ENCODE data around the gene NUAK2. TPM values are rescaled to one million over a fixed set of nuclear protein-coding genes. Genes with fewer than 3 reads are reported as not detected.
A peak's percentile ranks its signal among the peaks of the same experiment; 100 is the strongest.

Gene NUAK2
- total and polyA plus RNA-seq, 2 donors (not counting 3 experiments of a cell fraction or from before 2014, with no cell fraction given), result 1.8 to 2.5 TPM

- Histone ChIP-seq H3K4me2 (ENCODE audit: insufficient read depth, low read length) (no peak overlapping the region), H2AFZ (ENCODE audit: low read depth, low read length) (no peak overlapping the region), H3K79me2 (ENCODE audit: control insufficient read depth, insufficient read depth, low read length) (no peaks in the 10 kb centered on the region), H3K4me3 (replicated peaks in 1 of 3; ENCODE audit: insufficient read depth in 1 of 3, low read depth in 1 of 3, low read length in 3 of 3) (no peak overlapping the region), H3K36me3 (ENCODE audit: control insufficient read depth in 2 of 2, extremely low read depth in 1 of 2, insufficient read depth in 2 of 2, low read length in 2 of 2) (peaks cover 0 to 11% of the 10 kb centered on the region in 2 experiments), H3K9ac (replicated peaks; ENCODE audit: extremely low read depth, insufficient read depth, low read length) (no peak overlapping the region), H3K4me1 (ENCODE audit: control insufficient read depth, extremely low read depth, insufficient read depth, low read length) (peaks cover 17% of the 10 kb centered on the region), H3K9me3 (replicated peaks; ENCODE audit: control insufficient read depth, insufficient read depth, low read length) (no peaks in the 10 kb centered on the region), H3K27me3 (ENCODE audit: control insufficient read depth in 2 of 2, insufficient read depth in 2 of 2, low read length in 2 of 2) (no peaks in the 10 kb centered on the region), H3K9me1 (replicated peaks; ENCODE audit: control insufficient read depth, extremely low read depth, insufficient read depth, low read length) (no peaks in the 10 kb centered on the region), H3K27ac (ENCODE audit: insufficient read depth, low read depth, low read length) (no peak overlapping the region), H4K20me1 (replicated peaks; ENCODE audit: control insufficient read depth, extremely low read depth, insufficient read depth, low read length) (no peaks in the 10 kb centered on the region)
- ChIA-PET CTCF (interaction anchor here (0.7 to 2.3 kb wide), 5 partner anchors 16 to 29 kb away, joined by 4 to 9 read pairs (median 6); partner anchors contain the start of gene NUAK2), POLR2A (no interaction called here)
- no peak for TF ChIP-seq MAX (IDR thresholded peaks at IDR 0.05; ENCODE audit: insufficient read depth, insufficient read length)
- TF ChIP-seq EZH2 (IDR thresholded peaks at IDR 0.05; ENCODE audit: borderline replicate concordance, low read depth, low read length, severe bottlenecking), result no peak
- TF ChIP-seq FOS (IDR thresholded peaks at IDR 0.05; ENCODE audit: borderline replicate concordance, insufficient read depth, low read length), result no peak
- no peak for TF ChIP-seq JUN (IDR thresholded peaks at IDR 0.05; ENCODE audit: borderline replicate concordance, insufficient read depth, insufficient read length, low read depth)
- TF ChIP-seq POLR2AphosphoS5 (IDR thresholded peaks at IDR 0.05; ENCODE audit: insufficient read depth, low read depth, low read length), result no peak
- TF ChIP-seq MYC (IDR thresholded peaks at IDR 0.05; ENCODE audit: low read depth, low read length), result no peak
- TF ChIP-seq POLR2A (IDR thresholded peaks at IDR 0.05; ENCODE audit: low read depth, low read length), result no peak
- TF ChIP-seq GATA2 (IDR thresholded peaks at IDR 0.05; ENCODE audit: insufficient read depth, insufficient read length, low read depth, low read length), result no peak
- no peak for TF ChIP-seq CTCF (IDR thresholded peaks at IDR 0.05; ENCODE audit: extremely low read depth in 1 of 2, insufficient read depth in 1 of 2, low read depth in 1 of 2, low read length in 2 of 2)
- FAIRE-seq, result no peak
- no TSS peak for BruUV-seq (replicated peaks)
- peak; percentile 62 for DNase-seq (ENCODE audit: low read depth, low spot score)
- intact Hi-C loops (cut with micrococcal nuclease), result loop anchor here (1.0 kb wide), 1 partner anchor 20 kb away; the partner anchor contains the start of gene NUAK2
- dilution Hi-C loops (cut with MboI; ENCODE audit: extremely low pct_ligation_motif_present, low sequenced_read_pairs), result no loop called here
These were observed 20.2 kb downstream of the NUAK2 start for GRCh38 chr1:205301205-205301821.
